ENCODE data around the gene DBNDD2.
A peak's percentile ranks its signal among the peaks of the same experiment; 100 is the strongest.

DBNDD2 gene

DNA sequence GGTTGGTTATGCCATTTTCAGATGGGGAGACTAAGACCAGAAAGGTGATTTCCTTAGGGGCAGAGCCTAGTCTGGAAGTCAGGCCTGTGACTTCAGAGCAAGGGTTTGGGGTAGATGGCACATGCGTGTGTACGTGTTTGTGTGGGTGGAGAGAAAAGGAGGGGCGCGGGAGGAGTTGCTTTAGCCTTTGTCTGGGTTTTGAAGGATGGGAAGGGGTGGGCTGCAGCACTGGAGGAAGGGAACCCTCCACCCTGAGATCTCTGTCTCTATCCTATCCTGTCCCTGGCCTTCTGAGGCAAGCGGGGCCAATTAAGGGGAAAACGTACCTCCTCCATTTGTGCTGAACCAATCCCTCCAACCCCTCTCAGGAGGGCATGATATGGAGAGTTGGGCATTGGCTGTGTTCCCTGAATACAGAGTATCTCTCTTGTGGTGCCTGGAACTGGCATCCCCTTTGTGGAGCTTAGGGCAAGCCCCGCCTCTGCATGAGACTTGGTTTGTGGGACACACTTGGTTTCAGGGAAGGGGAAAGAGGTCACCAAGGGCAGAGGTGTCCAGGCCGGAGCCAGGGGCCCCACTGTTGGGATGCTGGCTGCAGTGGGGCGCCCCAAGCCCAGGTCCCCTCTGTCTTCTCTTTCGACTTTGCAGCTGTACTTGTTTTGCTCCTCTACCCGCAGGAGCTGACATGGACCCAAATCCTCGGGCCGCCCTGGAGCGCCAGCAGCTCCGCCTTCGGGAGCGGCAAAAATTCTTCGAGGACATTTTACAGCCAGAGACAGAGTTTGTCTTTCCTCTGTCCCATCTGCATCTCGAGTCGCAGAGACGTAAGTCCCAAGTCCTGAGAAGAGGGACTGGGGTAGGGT, at the start of gene DBNDD2:
DBNDD2 (plus strand) TSS at position 507 of the 863 bp plus-strand sequence; CDS start at position 686, 179 bp downstream.
- Mint-ChIP-seq H3K27me3 (ENCODE audit: low read depth) (peaks cover 18% of the 10 kb centered on the region), H3K9me3 (no peaks in the 10 kb centered on the region), H3K4me1 (ENCODE audit: low read depth) (peaks cover 17% of the 10 kb centered on the region), H3K36me3 (ENCODE audit: low read depth) (peaks cover 7% of the 10 kb centered on the region), H3K4me3 (peak within 1 kb of the TSS; percentile 80), H3K27ac (no peak within 1 kb of the TSS)

DNA sequence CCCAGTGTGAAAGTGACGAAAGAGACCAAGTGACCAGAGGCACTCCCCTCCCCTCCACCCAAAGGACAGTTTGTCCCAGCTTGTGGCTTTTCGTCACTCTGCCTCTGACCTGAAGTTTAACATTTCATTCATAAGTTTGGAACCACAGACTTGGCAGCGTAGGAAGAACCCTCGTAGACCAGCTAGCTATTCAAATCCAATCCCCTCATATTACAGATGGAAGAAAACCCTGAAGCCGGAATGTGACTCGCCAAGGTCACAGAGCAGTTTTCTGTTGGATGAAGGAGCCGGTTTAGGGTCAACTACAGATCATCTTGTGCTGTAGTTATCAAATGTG, 49.1 kb upstream of the DBNDD2 start:
- H3K27me3 Mint-ChIP-seq (ENCODE audit: low read depth), result peaks cover 3% of the 10 kb centered on the region
- no peaks in the 10 kb centered on the region for H3K9me3 Mint-ChIP-seq
- no peak overlapping the region for H3K4me3 Mint-ChIP-seq
- peaks cover 56% of the 10 kb centered on the region for H3K4me1 Mint-ChIP-seq (ENCODE audit: low read depth)
- peaks cover 9% of the 10 kb centered on the region for H3K36me3 Mint-ChIP-seq (ENCODE audit: low read depth)
- H3K27ac Mint-ChIP-seq, result no peak overlapping the region

DNA sequence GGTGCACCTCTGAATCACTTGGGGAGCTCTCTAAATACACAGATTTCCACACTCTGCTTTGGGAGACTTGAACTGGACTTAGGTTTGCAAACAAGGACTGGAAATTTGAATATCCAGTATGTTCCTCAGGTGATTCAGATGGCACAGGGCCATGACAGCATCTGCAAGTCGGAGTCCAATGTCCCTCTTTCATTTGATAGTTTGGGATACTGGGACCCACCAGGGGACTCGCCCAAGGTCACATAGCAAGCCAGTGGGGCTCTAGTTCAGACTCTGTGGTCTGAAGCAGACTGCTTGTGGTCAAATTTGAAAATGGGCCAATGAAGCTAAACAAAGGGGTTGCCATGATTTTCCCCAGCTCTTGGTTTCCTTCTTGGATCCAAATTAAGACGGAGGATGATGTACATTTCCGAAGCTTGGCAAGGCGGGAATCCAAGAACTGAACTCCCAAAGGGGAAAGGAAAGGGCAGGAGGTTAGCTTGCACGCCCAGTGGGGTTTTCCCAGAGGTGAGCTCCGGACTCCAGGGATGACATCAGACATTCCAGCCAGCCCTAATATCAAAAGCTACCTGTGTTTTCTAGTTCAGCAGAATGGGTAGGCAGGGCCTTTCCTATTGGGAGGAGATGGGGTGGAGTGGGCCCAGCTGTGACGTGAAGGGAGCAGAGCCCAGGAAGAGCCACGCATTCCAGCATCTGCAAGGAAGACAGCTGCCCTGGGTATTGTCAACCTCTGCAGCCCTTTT, 48.5 kb upstream of the DBNDD2 start:
- peaks cover 9% of the 10 kb centered on the region for H3K36me3 Mint-ChIP-seq (ENCODE audit: low read depth)
- H3K27ac Mint-ChIP-seq, result no peak overlapping the region
- peaks cover 3% of the 10 kb centered on the region for H3K27me3 Mint-ChIP-seq (ENCODE audit: low read depth)

GRCh38 chr20:45361793-45362192, 46.3 kb upstream of the DBNDD2 start:
- Mint-ChIP-seq H3K27me3 (ENCODE audit: low read depth) (peaks cover 3% of the 10 kb centered on the region), H3K4me3 (no peak overlapping the region), H3K27ac (no peak overlapping the region), H3K36me3 (ENCODE audit: low read depth) (peaks cover 20% of the 10 kb centered on the region), H3K4me1 (ENCODE audit: low read depth) (peaks cover 40% of the 10 kb centered on the region), H3K9me3 (no peaks in the 10 kb centered on the region)

More for the DNA sequence above, 48.5 kb upstream of the DBNDD2 start:
- no peak overlapping the region for H3K4me3 Mint-ChIP-seq
- H3K4me1 Mint-ChIP-seq (ENCODE audit: low read depth), result peaks cover 53% of the 10 kb centered on the region
- H3K9me3 Mint-ChIP-seq, result no peaks in the 10 kb centered on the region

DNA sequence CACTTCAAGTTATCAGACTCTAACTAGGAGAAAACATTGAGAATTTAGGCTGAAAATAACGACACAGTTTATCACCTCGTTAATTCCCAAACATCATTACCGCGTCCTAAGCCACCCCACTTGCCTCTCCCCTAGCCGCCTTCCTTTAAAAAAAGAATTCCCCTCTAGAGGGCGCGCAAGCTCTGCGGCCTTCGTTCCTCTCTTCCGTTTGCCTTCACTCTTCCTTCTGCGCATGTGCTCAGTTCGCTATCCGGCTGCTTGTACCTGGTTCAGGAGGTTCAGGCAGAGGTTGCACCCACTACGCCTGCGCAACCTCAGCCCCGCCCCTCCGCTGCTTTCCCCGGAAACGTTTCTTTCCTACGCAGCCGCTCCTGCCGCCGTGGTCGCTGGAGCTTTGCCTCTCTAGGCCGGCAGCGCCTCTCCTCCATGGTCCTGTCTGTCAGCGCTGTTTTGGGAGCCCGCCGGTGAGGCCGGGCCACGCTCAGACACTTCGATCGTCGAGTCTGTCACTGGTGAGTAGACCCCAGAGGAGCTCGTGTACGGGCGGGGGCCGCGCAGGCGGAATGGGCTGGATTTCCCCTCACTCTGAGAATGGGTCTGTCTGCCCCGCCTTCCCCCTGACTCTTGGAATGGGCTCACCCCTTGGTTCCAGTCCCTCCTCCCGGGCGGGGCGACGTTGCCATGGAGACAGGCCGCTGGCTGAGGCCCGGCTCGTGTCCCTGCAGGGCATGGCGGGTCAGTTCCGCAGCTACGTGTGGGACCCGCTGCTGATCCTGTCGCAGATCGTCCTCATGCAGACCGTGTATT, 45.1 kb upstream of the DBNDD2 start, which contains the start of gene SYS1:
SYS1 (plus strand) TSS at position 353 of the 807 bp plus-strand sequence; CDS start at position 729, 376 bp downstream.
- Mint-ChIP-seq H3K27me3 (ENCODE audit: low read depth) (peaks cover 3% of the 10 kb centered on the region), H3K9me3 (no peaks in the 10 kb centered on the region), H3K36me3 (ENCODE audit: low read depth) (peaks cover 31% of the 10 kb centered on the region), H3K4me3 (peak within 1 kb of the TSS; percentile 96), H3K27ac (peak within 1 kb of the TSS; percentile 96), H3K4me1 (ENCODE audit: low read depth) (peaks cover 41% of the 10 kb centered on the region)

GRCh38 chr20:45363611-45364492, 44.2 kb upstream of the DBNDD2 start:
- H3K4me3 Mint-ChIP-seq, result peak overlapping the region; percentile 96
- peak overlapping the region; percentile 96 for H3K27ac Mint-ChIP-seq
- H3K9me3 Mint-ChIP-seq, result no peaks in the 10 kb centered on the region
- peaks cover 41% of the 10 kb centered on the region for H3K4me1 Mint-ChIP-seq (ENCODE audit: low read depth)
- peaks cover 3% of the 10 kb centered on the region for H3K27me3 Mint-ChIP-seq (ENCODE audit: low read depth)
- peaks cover 37% of the 10 kb centered on the region for H3K36me3 Mint-ChIP-seq (ENCODE audit: low read depth)

DNA sequence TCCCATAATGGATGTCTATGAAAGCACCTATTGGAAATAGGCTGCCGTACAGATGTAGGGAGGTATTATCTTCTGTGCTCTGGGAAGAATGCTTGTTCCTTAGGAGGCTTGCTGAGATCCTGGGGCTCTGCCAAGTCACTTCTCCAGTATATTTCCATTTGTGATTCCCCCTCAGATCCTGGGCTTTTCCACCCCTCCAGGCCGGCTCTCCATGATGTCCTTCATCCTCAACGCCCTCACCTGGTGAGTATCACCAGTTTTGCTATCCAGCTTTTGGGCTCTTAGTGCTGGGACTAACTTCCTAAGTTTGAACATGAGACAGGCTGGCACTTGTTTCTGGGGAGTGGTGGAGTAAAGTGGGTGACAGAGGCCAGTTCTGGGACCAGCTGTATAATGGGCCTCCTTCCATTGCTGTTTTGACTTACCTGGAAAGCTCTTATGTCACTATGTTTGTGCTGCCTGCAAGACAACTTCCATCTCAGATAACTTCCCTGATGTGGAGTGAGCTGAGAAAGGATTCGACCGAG, 42.6 kb upstream of the DBNDD2 start:
- no peak overlapping the region for H3K27ac Mint-ChIP-seq
- H3K9me3 Mint-ChIP-seq, result no peaks in the 10 kb centered on the region
- H3K4me1 Mint-ChIP-seq (ENCODE audit: low read depth), result peaks cover 46% of the 10 kb centered on the region
- H3K36me3 Mint-ChIP-seq (ENCODE audit: low read depth), result peaks cover 41% of the 10 kb centered on the region
- peak overlapping the region; percentile 4 for H3K4me3 Mint-ChIP-seq
- peaks cover 3% of the 10 kb centered on the region for H3K27me3 Mint-ChIP-seq (ENCODE audit: low read depth)

- Mint-ChIP-seq H3K27ac (no peak overlapping the region), H3K36me3 (ENCODE audit: low read depth) (peaks cover 43% of the 10 kb centered on the region), H3K9me3 (no peaks in the 10 kb centered on the region), H3K4me3 (no peak overlapping the region), H3K27me3 (ENCODE audit: low read depth) (peaks cover 3% of the 10 kb centered on the region), H3K4me1 (ENCODE audit: low read depth) (peaks cover 46% of the 10 kb centered on the region)
Observed at GRCh38 chr20:45366192-45366591, 41.9 kb upstream of the DBNDD2 start.

DNA sequence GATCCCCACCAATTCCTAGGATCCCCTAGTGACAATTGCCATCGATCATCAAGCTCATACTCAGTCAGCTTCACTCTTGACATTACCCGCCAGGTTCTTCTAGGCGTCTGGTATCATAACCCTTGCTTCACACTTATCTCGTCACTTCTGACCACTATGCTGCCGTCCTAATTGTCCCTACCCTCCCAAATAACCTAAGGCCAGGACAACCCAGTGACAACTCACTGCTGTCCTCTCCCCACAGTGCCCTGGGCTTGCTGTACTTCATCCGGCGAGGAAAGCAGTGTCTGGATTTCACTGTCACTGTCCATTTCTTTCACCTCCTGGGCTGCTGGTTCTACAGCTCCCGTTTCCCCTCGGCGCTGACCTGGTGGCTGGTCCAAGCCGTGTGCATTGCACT, 41.5 kb upstream of the DBNDD2 start:
- Mint-ChIP-seq H3K27me3 (ENCODE audit: low read depth) (peaks cover 3% of the 10 kb centered on the region), H3K36me3 (ENCODE audit: low read depth) (peaks cover 45% of the 10 kb centered on the region), H3K27ac (no peak overlapping the region)

GRCh38 chr20:45367126-45367525, 41.0 kb upstream of the DBNDD2 start:
- Mint-ChIP-seq H3K27ac (no peak overlapping the region), H3K36me3 (ENCODE audit: low read depth) (peaks cover 45% of the 10 kb centered on the region), H3K4me1 (ENCODE audit: low read depth) (peaks cover 43% of the 10 kb centered on the region), H3K27me3 (ENCODE audit: low read depth) (peaks cover 3% of the 10 kb centered on the region), H3K4me3 (no peak overlapping the region), H3K9me3 (no peaks in the 10 kb centered on the region)

More for the DNA sequence above, 41.5 kb upstream of the DBNDD2 start:
- Mint-ChIP-seq H3K4me3 (no peak overlapping the region), H3K4me1 (ENCODE audit: low read depth) (peaks cover 46% of the 10 kb centered on the region), H3K9me3 (no peaks in the 10 kb centered on the region)

GRCh38 chr20:45368221-45368980, 39.7 kb upstream of the DBNDD2 start:
- H3K27ac Mint-ChIP-seq, result peak overlapping the region; percentile 18
- peaks cover 45% of the 10 kb centered on the region for H3K4me1 Mint-ChIP-seq (ENCODE audit: low read depth)
- no peaks in the 10 kb centered on the region for H3K9me3 Mint-ChIP-seq
- H3K4me3 Mint-ChIP-seq, result peak overlapping the region; percentile 25
- no peaks in the 10 kb centered on the region for H3K27me3 Mint-ChIP-seq (ENCODE audit: low read depth)
- peaks cover 41% of the 10 kb centered on the region for H3K36me3 Mint-ChIP-seq (ENCODE audit: low read depth)

DNA sequence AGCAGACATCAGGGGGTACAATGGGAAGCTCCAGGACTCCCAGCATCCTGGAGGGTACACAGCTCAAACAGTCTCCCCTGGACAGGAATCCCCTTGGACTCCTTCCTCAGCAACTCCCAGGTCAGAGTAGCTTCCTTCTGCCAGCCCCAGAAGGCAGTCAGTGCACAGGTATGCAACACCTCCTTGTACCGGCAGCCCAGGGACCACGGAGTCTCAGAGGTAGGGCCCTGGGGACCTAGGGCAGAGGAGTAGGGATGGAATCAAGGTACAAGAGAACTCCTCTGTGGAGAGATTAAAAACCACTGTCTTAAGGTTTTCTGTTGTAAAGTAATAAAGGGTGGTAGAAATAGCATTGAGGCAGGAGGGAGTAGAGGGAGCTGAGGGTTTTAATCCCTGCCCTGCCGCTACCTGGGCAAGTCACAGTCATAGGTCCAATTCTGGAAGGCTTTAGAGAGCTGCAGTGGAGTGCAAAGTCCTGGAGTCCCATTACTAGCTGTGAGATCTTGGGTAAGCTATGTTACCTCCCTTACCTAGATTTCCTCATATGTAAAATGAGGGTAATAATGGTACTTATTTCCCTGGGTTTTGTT, 37.4 kb upstream of the DBNDD2 start:
- Mint-ChIP-seq H3K27me3 (ENCODE audit: low read depth) (no peaks in the 10 kb centered on the region), H3K36me3 (ENCODE audit: low read depth) (peaks cover 33% of the 10 kb centered on the region), H3K27ac (no peak overlapping the region), H3K4me3 (no peak overlapping the region), H3K4me1 (ENCODE audit: low read depth) (peaks cover 44% of the 10 kb centered on the region), H3K9me3 (no peaks in the 10 kb centered on the region)

Data from T-helper 1 cell treated with Interleukin-12 subunit alpha and Interleukin-12 subunit beta and Interleukin-4 antibody, amounts not matched to agents 30 μg/mL and 1 μg/mL, for 36 hours (primary cell).